ENCODE results near the gene VSTM2B.

DNA sequence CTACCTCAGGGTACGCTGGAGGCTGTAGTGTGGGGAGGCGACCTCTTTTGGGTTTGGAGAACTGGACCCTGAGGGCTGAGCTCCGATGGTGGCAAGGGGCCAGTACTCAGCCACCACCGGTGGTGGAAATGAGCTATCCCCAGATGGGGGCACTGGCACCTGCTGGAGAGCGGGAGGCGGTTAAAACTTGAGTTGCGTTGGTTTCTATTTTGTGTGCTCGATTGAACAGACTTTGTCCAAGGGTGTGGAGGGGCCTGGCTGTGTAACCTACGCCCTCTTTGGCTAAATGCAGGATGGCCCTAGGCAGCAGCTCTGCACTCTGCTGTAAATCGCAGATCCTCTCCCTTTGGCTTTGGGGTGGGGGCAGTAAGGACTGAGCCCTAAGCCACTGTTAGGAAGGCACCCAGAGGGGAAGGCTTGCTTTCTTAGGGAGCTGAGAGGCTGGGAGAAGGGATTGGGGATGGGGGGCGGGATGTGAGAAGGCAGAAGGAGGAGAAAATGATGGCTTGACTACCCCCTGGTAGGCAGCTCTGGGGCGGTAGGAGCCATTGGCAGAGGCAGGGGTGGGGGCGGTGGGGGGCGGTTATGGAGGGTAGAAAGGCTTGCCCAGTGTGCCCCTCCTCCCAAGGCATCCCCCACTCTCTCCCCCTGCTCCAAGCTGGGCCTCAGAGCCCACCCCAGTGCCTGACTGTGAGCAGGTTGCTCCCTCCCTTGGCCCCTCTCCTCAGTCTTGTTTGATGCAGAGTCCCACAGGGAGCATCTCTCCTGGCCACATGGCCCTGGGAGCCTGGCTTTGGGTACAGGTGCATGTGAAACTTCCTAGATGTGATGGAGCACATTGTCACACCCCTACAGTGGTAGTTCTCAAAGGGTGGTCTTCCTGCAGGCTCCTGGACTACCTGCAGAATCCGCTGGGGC lies 5.0 kb downstream of the VSTM2B start:
- TF ChIP-seq CTCF (IDR thresholded peaks at IDR 0.05) (no peak), POLR2A (IDR thresholded peaks at IDR 0.05) (no peak)
